Measurements from ENCODE around the gene CIAPIN1.
A peak's percentile ranks its signal among the peaks of the same experiment; 100 is the strongest.

CIAPIN1 gene

DNA sequence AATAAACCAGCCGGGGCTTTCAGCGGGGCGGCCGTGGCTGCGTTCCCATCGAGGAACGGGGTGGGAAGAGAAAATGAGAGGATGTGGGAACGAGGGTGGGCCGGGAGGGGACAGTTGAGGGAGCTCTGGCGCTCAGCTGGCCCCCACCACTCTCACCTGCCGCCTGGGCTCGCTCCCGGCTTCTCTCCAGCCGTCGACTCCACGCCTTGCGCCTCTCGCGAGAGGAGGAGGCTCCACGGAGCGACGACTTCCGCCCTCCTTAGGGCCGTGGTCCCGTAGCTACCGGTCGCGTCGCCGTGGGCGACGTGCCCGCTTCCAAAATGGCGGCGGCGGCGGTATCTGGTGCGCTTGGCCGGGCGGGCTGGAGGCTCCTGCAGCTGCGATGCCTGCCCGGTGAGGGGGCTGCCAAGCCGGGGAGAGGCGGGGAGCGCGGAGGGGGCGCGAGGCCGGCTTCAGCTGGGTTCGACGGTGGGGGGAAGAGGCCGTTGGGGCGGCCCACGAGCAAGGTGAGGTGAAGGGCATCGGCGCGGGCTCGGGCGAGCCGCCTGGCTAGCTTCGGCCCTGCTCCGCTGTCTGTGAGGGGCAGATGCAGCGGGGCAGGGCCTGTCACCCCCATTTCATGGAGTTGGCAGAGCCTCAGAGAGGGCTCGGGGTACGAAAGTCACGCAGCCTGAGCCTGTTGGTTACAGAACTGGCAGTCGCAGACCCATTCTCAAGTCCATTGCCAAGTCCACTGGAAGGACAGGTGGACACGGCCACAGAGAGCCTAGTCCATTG is at the start of gene CIAPIN1, which contains the start of gene COQ9:
TSS of gene CIAPIN1 (minus strand) at position 200 of the 777 bp plus-strand sequence. CDS start 6,457 bp downstream, outside the sequence.
TSS of gene COQ9 (plus strand) at position 294 of the 777 bp plus-strand sequence. CDS start at position 321, 27 bp downstream.
- DNase-seq = peak; percentile 79

- no peak for DNase-seq
Observed at GRCh38 chr16:57493767-57494166, 46.6 kb upstream of the CIAPIN1 start.

GRCh38 chr16:57489229-57489628 is 42.0 kb upstream of the CIAPIN1 start:
- DNase-seq = no peak

- DNase-seq = no peak
Observed at GRCh38 chr16:57486858-57487834, 40.0 kb upstream of the CIAPIN1 start.

GRCh38 chr16:57485916-57486857 is 39.0 kb upstream of the CIAPIN1 start, which contains the start of gene DOK4:
Gene DOK4 (minus strand): TSS chr16:57486493. CDS start chr16:57479507, 6,986 bp downstream.
- peak; percentile 59 for DNase-seq

DNA sequence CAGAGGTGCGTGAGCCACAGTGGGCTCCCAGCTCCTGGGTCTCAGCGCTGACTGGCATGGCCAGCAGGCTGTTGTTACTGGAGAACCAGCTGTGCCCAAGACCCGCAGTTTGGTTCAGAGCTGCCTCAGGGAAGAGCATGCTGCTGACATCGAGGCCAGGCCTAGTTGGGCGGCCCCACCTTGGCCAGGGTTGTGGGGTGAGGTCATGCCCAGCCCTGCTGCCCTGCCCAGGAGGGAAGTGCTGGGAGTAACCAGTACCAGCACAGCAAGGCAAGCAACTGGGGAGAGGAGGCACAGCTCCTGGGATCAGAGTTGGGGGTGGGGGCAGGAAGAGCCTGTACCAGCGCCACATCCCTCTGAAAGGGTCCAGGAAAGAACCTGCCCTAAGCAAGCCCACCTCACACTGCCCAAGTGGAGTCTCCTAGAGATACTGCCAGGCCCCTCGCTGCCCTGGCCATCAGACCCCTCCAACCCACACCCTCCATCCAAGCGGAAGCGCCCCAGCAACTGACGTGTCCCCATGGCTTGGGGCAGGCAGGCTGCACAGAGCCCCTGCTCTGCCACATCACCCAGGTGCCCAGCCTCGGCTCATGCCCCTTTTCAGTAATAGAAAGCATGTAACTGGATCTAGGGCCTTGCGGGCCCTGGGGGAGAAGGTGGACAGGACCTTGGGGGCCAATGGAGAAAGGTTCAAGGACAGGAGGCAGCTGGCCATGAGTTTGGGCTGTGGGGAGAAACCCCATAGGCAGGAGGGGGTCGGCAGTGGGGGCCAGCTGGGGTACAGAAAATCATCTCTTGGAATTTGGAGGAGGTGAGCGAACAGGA is 38.1 kb upstream of the CIAPIN1 start:
- no peak for DNase-seq

DNA sequence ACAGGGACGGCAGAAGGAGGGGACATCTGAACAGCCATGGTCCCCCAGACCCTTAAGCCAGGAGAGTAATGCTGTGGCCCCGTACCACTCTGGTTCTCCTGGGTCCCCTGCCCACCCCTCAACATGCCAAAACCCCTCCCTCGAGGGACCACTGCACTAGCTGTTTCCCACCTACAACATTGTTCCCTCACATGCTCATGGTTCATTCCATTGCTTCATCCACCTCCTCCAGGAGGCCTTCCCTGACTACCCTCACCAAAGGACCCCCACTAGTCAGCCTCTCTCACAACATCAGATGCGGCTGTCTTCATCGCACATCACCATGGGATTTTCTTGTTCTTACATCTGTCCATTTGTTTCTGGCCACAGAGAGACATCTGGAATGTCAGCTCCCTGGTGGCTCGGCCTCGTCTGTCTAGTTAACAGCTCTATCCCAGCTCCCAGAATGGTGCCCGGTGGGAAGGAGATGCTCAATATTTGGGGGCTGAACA is 37.4 kb upstream of the CIAPIN1 start:
- no peak for DNase-seq

DNA sequence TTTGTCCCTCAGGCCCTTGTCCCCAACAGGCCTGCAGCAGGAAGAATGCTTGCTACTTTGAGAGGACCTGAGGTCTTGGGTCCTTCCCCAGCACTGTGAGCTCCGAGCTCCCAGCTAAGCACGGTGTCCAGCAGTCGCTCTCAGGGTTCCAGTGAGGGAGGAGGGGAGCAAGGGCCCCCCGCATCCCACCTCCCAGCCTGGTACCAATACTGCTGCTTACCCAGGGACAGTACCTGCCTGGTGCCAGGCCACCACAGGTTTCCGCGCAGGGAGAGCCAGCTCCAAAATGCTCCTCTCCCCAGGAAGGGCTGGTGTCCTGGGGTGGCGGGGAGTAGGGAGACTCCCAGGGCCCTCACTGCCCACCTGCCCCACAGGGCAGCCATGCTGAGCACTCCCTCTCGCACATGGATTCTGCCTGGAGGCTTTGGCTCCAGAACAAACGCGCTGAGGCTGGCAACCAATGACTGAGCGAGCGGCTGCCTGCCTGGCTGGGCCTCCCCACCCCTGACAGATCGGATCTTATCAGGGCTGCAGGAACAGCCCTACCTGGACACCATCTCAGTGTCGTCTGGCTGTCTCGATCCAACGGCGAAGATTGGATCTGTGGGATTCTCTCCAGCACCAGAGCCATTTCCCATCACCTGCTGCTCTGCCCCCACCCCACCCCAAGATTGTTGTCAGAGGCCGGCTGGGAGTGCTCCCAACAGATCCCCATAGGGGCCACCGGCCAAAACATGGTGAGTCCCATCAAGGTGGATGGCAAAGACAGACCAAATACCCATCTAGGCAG is 36.7 kb upstream of the CIAPIN1 start:
- DNase-seq = no peak

GRCh38 chr16:57482845-57483545 is 35.8 kb upstream of the CIAPIN1 start:
- no peak for DNase-seq

DNA sequence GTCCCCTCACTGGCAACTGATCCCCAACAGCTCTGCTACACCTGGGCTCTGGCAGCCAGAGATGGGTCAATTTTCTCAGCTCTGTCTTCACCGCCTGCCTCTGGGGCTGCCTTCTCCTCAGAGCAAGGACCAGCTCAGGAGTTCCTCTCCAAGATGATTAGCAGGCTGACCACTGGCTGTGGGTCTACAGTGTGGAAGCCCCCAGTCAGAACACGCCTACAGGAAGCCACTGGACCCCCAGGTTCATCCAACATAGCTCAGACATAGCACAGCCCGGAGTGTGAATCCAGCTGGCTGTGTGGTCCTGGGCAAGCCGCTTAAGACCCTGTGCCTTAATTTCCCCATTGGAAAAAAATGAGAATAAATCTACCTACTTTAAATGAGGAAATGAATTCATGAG is 34.2 kb upstream of the CIAPIN1 start:
- no peak for DNase-seq

- DNase-seq = no peak
Observed at GRCh38 chr16:57480754-57481230, 33.6 kb upstream of the CIAPIN1 start.

DNA sequence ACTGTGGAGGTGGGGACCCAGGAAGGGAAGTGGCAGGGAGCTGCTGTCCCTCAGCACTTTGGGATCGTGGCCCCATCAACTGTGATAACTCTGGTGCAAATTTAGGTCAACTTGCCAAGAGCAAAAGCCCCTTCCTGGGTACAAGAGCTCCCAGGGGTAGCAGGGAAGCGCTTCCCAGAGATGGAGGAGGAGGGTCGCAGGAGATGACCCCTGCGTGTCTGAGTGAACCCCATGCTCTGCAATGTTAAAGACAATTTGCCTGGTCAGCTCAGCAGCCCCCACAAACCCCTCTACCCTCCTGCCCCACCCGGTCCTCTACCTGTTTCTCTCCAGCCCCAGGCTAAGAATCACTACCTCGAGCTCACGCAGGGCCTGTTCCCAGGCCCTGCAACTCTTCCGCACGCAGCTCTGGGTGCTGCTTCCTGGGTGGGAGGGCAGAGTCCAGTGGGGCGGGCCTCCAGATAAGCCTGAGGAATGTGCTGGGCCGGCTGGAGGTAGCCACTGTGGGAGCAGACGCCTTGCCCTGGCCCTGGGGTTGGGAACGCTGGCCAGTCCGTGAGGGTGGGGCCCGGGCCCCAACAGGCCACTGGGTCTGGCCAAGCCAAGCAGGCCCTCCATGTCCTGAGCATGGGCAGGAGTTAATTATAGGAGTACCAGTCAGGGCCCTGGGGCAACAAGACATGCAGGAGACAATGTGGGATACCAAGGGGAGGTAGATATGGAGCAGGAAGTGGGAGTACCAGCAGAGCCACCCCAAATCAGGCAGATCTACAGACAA is 33.0 kb upstream of the CIAPIN1 start:
- no peak for DNase-seq

DNA sequence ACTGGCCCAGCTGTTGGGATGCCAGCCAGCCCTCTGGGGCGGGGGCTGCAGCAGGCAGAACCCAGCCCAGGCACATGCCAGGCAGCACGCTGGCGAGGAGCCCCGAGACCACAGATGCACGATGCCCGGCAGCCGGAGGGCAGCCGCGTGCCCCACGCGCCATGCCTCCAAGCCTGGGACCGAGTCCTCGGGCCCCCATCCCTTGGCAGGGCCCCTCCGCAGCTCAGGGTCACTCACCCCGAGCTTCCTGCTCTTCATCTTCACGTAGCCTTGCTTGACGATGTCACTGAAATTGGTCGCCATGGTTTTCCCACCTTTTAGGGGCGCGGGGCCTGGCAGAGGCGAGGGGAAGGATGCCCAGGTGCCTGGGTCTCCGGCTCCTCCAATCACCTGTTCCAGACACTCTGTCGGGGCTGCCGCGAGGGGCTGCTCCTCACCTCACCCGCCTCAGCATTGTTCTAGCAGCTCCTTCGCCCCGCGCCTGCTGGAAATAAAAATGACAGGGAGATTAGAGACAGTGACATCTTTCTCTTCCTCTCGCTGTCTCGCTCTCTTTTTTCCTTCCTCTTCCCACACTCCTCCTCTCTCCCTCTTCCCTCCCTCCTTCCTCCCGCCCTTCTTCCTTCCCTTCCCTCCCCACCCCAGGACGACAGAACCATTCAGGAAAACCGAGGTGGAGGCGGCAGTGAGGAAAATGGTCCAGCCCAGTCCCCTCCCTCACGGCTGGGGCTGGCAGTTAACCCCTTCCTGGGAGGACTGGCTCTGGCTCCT is 32.2 kb upstream of the CIAPIN1 start:
- DNase-seq = peak; percentile 61

DNA sequence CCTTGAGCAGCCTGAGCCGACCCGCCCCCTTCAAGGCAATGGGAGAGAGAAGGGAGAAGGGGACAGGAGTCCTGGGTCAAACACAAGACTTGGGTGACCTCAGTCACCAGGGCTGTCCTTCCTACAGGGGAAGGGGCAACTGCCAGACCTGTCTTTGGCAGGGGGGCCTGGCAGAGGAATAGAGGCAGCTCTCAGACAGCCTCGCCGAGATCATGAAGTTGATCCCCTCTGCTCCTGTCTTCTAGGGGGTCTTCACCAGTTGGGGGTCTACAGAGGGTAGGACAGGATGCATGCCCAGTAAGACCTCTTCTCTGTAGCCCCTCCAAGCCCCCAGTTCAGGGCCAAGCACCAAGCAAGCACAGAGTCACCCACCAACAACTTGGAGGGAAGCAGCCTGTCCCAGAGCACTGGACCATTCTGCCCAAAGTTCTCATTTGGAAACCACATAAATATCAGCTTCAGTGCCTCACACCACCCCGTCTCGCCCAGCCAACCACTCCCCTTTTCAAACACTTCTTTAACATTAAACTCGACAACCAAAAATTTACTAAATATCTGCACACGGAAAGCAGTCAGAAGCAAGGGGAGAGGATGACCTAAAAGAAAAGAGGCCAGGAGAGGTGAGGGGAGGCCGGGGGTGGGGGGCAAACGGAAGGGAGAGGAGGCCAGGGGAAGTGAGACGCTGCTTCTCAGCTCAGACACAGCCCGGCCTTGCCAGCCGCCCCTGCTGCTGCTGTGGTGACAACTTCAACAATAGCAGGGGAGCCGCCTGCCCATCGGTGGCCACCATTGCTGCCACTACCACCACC is 31.4 kb upstream of the CIAPIN1 start:
- DNase-seq = no peak

DNA sequence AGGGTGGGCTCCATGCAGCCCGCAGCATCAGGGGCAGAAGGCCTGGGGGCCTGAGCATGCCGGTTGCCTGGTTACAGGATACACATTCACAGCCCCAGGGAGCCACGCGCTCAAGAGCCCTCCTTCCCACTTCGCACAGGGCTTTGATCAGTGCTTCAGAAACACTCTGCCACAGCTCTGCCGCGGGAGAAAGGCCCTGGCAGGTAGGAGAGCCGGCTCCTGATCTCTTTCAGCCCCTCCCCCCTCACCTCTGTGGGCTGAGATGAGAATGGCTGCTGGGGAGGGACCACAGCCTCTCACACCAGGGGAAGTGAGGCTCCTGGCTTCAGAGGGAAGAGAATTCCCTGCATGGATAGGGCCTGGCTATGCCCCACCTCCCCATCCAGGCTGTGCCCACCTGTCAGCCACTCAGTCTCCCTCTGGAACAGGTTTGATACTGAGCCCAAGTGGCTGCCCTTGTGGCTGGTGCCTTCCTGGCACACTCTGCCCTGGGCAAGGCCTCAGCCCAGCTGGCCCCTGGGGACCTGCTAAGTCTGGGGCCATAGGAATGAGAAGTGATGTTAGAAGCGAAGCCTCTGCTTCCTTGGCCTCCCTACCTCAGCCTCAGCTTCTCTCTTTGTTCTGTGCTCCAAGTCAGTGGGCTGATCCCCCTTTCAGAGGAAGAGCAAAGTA is 30.5 kb upstream of the CIAPIN1 start:
- no peak for DNase-seq
